Stimulated activated naive CD4-positive, alpha-beta T cell treated with Interleukin-2 at 50 U/mL for 16 hours (primary cell): Measurements from ENCODE around the gene HTRA1.

Experiments
- DNase-seq: peaks from one replicate; lab custom pipeline; 2025; lab: John Stamatoyannopoulos, UW

The HTRA1 gene

DNA sequence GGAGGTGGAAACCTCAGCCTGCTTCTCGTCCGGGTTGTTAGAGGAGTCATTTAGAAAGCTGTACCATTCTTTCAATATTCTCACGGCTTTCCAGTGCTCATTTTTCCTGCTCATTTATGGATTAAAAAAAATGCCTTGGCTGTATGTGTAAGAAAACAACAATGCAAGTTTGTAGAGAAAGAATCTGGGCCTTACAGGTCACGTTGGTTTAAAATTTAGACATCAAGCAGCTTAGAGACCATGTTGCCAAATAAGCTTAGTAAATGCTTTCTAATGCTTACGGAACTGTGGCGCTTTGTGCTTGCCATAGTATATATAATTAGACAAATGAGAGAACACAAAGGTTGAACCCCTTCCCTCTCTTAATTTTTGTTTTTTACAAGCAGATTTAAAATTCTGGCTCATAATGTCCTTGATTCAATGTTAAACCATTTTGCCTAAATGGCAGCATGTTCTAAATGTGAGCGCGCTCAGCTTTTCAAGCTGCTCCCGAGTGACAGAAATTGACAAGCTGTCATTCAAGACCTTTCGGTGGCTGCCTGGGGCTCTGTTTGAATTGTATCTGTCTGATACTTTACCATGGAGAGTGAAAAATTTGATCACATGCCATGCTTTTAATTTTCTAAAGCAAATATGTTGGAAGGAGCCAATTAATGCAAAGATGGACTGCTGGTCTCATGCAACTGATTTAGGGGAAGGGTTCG, 5.8 kb upstream of the HTRA1 start:
- no peak for DNase-seq

DNA sequence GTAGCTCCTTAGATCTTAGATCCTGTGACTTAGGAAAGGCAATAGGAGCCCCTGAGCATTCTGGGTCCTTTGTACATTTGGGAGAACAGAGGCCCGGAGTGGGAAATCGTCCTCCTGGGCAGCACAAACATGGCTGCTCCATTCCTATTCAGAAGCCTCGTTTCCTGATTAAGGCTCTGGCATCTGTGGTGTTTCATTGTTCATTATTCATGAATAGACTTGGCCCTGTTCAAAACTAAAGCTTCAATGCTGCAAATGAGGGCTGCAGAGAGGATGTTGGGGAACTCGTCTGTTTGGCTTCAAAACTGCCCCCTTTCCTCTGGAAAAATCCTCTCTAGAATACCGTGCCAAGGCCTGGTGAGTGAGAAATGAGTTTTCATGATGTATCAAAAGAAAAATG, 3.4 kb upstream of the HTRA1 start:
- DNase-seq = no peak

DNA sequence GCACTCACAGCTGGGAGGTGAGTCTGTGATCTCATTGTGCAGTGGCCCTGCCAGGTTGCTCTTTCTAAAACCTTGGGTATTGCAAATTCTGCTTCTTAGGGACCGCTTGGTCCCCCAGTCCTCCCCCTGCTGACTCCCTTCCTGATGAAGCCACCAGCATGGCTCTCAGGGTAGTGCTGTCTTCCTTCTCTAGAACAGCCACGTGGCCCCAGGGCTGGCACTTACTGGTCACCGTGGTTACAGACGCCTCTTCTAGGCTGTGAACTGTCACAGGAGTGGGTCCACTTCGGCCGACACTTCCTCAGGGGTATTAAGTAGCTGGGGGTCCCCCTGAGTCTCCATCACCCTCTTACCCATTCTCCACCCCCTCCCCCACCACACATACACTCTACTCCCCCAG, 2.7 kb upstream of the HTRA1 start:
- DNase-seq = no peak

DNA sequence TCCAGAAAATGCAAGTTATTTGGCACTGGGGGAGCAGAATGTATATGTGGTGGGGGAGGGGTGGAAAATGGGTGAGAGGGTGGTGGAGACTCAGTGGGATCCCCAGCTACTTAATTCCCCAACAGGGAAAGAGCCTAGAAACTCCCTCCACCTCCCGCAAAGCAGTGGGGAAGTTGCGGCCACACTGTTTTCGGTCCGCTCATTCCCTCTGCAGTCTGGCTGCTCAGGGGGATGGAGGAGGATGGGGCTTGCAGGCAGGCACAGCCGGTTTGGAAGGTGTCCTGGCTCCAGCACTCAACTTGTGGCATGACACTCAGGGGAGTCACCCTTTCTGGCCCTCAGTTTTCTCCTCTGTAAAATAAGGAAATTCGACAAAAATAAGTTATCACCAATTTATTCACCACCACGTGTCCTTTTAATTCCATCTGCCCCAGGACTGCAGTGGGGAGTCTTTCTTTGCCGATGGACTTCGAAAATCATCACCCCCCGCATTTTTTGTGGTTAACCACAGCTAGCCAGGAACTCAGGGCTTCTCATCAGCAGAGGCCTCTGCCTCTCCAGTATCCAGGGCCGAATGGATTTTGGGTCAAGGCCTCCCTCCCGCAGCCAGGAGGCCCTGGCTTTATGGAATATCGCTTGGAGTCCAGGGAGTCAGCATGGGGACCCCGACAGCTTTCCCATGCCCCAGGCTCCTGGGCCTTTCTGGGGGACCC, 1.6 kb upstream of the HTRA1 start:
- DNase-seq = no peak

DNA sequence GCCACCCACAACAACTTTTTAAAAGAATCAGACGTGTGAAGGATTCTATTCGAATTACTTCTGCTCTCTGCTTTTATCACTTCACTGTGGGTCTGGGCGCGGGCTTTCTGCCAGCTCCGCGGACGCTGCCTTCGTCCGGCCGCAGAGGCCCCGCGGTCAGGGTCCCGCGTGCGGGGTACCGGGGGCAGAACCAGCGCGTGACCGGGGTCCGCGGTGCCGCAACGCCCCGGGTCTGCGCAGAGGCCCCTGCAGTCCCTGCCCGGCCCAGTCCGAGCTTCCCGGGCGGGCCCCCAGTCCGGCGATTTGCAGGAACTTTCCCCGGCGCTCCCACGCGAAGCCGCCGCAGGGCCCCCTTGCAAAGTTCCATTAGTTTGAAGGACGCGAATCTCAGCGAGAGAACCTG, 461 bp upstream of the HTRA1 start:
- no peak for DNase-seq

DNA sequence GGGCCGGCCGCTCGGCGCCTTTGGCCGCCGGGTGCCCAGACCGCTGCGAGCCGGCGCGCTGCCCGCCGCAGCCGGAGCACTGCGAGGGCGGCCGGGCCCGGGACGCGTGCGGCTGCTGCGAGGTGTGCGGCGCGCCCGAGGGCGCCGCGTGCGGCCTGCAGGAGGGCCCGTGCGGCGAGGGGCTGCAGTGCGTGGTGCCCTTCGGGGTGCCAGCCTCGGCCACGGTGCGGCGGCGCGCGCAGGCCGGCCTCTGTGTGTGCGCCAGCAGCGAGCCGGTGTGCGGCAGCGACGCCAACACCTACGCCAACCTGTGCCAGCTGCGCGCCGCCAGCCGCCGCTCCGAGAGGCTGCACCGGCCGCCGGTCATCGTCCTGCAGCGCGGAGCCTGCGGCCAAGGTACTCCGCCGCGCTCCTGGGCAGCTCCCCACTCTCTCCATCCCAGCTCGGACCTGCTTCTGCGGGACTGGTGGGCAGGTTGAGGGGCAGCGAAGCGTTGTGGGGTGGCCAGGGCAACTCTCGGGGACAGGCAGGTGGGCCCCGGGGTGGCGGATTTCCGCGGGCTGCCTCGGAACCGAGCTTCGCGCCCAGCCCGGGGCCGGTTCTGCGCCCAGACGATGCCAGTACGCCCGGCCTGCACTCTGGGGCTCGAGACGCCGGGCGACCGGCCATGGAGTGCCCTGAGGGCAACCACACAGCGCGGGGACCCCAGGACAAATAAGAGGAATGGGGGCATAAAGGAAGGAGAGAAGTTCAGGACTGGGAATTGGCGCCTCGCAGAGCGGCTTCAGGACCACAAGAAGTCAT, 578 bp downstream of the HTRA1 start:
- no peak for DNase-seq

DNA sequence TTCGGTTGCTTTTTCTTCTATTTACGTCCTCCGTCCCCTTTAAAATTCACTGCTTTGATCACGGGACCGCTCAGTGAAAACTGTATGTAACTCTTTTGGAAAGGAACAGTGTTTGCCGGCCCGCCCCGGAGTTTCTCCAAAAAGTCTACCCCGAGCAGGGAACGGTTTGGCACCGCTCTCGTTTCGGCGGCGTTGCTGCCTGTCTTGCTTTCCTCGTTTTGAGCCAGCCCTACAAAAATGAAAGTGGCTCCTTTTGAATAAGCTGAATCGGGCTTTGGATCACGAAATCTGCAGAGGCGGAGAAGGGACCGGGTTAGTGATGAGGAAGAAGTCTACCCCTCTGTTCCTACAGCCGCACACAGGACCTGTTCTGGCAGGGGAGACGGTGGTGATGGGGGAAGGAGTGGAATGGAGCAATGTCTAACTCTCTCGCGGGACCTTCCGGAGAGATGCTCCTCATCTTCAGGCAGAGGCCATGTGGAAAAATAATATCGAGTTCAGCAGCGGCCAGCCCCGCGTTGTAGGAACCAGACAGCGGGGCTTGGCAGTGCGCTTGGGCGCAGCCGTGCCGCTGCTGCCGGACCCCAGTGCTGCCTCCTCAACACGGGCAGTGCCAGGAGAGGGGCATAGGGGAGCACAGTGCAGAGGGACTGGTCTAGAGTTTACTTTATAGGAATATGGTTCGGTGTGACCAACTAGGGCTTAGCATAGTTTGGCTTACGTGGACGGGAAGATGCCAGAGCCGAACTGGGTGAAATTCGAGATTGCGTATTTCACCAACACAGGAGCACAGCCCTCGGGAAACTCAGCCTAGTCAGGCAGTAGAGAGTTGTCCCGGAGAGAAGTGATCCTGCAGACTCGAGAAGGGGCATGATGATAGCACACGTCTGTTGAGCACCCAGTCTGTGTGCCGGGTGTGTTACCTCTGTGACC, 1.4 kb downstream of the HTRA1 start:
- no peak for DNase-seq

DNA sequence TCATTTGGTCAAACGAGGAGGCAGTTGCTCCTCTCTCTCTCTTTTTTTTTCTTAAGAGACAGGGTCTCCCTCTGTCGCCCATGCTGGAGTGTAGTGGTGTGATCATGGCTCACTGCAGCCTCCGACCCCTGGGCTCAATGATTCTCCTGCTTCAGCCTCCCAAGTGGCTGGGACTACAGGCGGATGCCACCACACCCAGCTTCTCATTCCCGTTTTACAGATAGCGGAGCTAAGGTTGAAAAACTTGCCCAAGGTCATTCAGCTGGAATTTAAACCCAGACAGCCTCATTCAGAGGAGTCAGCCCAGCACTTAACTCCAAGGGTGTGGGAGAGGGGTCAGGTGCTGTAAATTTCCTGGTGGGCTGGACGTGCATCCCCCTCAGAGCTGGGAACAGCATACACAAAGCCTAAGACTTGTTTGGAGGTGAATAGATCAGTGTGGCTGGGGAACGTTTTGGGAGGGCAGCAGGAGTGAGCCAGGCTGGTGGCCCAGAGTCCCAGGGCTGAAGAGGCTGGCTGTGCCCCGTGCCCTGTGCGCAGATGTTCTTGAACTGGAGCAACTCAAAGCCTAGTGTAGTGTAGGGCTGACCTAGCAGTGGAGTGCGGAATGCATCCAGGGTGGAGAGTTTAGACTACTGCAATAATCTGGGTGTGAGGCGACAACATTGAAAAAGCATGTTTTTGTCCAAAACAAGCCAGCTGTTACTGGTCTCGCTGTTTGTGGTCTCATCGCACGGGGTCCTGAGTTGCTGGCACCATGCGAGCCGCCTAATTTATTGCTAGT, 2.3 kb downstream of the HTRA1 start:
- no peak for DNase-seq

DNA sequence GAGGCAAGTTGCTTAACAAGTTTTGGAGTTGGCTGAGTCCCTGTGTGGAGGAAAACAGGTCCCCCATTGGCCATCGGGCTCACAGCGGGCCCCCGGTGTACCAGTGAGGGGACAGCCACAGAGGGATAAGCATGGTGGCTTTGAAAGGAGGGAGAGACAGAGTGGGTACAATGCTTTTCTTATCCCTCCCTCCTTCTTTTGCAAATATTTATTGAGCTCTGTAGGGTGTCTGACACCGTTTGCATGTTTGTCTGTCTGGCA, 2.8 kb downstream of the HTRA1 start:
- no peak for DNase-seq

DNA sequence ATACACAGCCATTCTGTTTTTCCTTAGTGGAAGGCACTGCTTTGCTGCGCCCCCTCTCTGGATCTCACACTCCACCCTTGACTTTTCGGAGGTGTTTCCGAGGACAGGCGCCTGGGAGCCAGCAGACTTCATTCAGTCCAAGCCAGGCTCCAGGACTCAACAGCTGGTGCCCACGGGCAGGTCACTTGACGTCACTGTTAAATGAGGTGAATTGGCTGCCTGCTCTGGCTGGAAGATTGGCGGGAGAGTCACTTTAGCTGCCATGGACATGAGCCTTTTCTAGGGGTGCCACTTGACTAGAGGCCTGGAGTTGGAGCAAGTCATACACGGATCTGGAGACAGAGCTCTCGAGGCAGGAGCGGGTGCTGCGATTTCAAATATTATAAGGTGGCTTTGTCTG, 3.2 kb downstream of the HTRA1 start:
- DNase-seq = no peak

DNA sequence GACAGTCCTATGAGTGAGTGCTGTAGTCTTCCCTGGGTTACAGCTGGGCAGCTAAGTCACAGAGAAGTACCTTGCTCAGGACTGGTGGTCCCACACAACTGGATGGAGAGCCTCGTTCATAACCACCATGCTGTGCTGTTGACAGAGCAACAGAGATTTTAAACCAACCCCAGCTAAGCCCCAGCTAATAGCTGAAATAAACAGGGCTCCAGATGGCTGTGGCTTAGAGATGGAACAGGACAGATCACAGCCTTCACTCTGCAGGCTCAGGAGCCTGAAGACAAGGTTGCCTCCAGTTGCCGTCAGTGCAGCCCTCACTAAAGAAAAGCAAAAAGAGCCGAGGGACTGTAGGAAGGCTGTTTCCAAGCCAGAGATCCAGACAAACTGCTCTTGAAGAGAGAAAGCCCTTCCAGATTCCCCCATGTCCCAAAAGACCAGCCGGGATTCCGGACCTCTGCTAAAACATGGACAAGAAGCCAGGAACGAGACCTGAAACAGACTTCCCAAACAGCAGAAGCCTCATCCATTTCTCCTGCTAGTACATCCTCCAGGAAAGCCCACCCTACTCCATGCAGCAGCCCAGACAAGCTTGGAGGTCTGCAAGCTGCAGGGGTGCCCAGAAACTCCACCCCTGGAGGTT, 4.2 kb downstream of the HTRA1 start:
- DNase-seq = no peak

DNA sequence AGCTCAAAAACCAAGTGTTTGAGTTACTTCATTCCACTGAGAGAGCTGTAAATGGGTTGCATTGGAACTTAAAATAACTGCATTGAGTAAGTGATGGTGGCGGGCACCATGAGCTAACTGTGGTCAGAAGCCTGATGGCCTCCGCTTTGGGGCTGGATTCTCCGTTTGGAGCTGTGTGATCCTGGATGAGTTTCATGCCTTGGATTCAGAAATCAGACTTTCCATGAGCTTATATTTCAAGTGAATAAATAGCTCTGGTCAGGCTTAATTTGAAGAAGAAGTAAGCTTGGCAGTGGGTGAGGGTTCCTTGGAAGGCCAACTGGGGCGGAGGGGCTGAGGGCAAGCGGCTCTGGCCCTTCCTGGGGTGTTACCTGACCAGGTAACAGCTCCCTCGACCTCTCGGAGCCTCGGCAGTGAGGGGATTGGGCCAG, 5.6 kb downstream of the HTRA1 start:
- DNase-seq = no peak

DNA sequence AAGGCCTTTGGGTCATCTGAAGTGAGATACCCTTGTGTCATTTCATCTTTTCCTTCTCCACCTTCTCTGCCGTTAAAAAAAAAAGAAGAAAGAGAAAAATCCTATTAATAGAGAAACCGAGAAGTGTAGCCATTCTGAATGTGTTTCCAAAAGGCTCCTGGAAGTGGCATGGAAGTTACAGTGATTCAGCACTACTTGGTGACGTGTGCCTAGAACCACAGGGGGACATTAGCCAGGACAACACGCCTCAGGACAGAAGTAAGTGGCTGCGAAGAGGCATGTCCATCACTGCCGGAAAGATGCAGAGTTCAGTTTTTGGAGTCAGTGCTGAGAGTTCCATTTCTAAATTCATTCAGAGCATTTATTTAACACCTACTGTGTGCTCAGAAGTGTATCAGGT, 6.3 kb downstream of the HTRA1 start:
- DNase-seq = no peak

DNA sequence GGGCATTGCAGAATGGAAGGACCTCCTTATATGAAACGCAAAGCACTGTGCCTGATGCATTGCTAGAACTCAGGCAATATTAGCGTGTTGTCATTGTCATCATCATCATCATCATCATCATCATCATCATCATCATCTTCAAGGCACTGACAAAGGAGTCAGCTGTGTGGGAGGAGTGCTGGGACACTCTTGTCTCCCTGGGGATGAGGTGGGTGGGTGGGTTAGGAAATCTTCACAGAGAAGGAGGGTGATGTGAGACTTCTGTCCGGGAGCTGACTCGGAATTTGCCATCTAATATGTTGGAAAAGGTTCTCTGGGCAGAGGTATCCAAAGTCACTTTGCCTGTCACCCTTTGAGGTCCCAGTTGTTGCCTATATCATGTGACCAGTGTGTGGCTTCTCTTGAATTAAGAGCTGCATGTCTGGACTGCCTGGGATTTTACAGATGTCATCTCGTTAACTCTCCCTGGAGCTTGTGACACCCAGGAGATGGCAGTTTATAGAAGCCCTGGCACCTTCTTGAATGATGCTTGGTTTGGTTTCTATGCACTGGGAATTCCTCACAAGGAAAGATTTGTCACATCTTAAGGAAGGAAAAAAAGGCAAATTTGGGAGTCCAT, 7.1 kb downstream of the HTRA1 start:
- no peak for DNase-seq

DNA sequence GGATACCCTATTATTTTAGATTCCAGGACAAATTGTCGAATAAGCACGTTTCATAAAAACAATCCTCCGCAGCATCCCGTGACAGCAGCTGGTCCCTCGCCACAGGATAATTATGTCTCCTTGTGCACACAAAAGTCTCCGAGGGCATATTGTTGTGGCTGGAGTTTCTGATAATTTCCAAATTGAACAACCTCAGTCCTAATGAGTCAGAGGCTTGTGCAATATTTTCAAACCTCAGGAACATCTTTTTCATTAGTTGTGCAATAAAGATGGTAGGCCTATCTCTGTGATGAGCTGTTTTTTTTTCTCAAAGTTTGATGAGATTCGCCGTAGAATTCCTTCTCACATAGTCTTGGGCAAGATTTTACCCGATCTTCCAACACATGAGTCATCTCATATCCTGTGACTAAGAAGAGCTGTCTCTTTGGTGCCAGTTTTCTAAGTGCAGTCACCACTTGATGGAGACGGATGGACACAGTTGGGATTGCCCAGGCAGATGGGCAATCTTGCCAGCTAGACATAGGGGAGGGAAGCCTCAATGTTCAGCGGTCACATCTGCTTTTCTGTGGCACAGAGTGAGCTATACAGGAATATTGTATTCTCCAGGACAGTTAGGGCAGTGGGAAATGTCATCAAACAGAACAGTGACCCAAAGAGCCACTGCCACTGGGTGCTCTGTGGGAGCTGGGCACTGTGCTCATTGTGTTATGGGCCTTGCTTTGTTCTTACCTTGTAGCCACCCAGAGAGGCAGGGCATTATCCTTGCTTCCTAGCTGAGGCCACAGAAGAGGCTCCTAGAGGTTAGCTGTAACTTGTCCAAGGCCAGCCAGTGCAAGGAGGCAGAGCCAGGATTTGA, 7.8 kb downstream of the HTRA1 start:
- DNase-seq = no peak

DNA sequence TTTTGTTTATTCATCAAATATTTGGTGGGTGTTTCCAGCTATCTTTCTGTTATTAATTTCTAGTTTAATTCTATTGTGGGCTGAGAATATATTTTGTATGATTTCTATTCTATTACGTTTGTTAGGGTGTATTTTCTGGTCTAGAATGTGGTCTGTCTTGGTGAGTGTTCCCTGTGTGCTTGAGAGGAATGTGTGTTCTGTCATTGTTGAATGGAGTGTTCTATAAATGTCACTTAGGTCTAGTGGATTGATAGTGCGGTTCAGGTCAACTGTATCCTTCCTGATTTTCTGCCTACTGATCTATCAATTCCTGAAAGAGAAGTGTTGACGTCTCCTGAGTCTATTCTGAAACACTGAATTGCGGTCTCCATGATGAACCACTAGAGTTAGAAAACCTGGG, 8.5 kb downstream of the HTRA1 start:
- DNase-seq = no peak

DNA sequence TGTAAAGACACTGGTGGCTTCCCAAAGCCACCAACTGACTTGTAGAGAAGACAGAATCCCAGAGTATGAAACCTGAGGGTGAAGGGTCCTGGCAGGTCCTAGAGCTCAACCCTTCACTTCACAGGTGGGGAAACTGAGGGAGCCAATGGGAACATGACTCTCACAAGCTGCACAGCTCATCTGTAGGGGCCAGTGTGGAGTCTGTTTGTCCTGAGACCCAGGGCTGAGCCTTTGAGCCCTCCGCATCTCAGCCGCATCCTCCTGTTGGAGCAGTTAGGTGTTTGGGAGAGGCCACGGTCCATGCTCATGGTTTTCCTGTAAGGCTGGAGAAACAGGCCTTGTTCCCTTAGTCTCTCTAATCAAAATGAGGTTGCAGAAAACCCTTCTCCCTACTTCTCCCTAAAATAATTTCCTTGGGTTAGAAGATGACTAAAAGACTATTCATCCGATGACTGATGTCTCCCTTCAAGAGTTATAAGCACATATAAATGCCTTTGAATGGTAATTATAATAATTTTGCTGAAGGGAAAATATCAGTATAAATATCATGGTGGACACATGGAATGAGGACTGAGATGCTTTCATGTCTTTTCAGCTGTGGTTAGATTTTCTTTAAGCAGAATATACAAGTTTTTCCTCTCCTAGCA, 10.3 kb downstream of the HTRA1 start:
- DNase-seq = no peak

DNA sequence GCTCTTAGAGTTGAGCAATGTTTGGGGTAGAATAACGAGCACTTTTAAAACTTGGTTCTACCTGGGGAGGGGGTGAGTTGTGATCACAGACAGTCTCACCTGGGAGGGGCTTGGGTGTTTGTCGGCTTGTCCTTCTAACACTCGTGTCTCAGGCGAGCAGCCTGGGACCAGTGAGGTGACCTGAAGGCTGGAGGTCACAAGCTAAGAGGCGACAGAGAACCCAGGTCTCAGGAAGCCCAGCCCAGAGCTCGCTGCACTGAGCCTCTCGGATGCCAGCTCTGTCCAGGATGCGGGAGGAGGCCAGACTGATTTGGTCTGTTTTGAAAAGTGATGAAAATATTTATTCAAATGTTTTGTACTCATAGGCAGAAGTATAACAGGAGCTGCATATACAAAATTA, 11.8 kb downstream of the HTRA1 start:
- no peak for DNase-seq
